Gastroesophageal sphincter (tissue), 3 donors: ENCODE results near the gene TNFRSF18.

Experiments
- CTCF ChIP-seq, 4 experiments: fragments of 200-600 bp in 2 of 4; fragments of 450-650 bp in 2 of 4; sonication (generic) in 1 of 4; IDR thresholded peaks; one replicate each; pipeline ENCODE4 v1.5.1; 2017 to 2019; ENCODE audit warnings: antibody characterized with exemption in 4 of 4, mild to moderate bottlenecking in 2 of 4, moderate library complexity in 2 of 4
- EP300 ChIP-seq: sonication (generic); formaldehyde crosslinking; IDR thresholded peaks from one replicate; pipeline ENCODE4 v1.6.1; 2017; ENCODE audit warnings: antibody characterized with exemption, mild to moderate bottlenecking
- POLR2A ChIP-seq, 2 donors: fragments of 450-650 bp; IDR thresholded peaks; one replicate each; pipeline ENCODE4 v1.6.1; 2017; ENCODE audit warnings: antibody characterized with exemption in 2 of 2, mild to moderate bottlenecking in 2 of 2, moderate library complexity in 1 of 2
- POLR2AphosphoS5 ChIP-seq: sonication (generic); formaldehyde crosslinking; IDR thresholded peaks from one replicate; pipeline ENCODE4 v1.6.1; 2017; ENCODE audit warnings: antibody characterized with exemption

- TF ChIP-seq POLR2A (IDR thresholded peaks at IDR 0.05): no peak
- no peak for TF ChIP-seq EP300
- no peak for TF ChIP-seq CTCF (IDR thresholded peaks at IDR 0.05)
- TF ChIP-seq POLR2AphosphoS5: no peak
Measured at GRCh38 chr1:1246577-1247340, 40.4 kb upstream of the TNFRSF18 start, which contains the start of gene C1QTNF12.
